GM19238 (cell line): Measurements from ENCODE around the gene MAFG.
"Not testable (repeated sequence)": the region's sequence is repeated elsewhere in the genome, so short reads cannot be mapped to it uniquely, and the experiment has no call there.

ENCODE experiments used
- DNase-seq: peaks from one replicate; pipeline ENCODE4 v3.0.0; 2011; ENCODE audit warnings: low spot score; ENCODE audit not compliant: insufficient read length

MAFG gene

DNA sequence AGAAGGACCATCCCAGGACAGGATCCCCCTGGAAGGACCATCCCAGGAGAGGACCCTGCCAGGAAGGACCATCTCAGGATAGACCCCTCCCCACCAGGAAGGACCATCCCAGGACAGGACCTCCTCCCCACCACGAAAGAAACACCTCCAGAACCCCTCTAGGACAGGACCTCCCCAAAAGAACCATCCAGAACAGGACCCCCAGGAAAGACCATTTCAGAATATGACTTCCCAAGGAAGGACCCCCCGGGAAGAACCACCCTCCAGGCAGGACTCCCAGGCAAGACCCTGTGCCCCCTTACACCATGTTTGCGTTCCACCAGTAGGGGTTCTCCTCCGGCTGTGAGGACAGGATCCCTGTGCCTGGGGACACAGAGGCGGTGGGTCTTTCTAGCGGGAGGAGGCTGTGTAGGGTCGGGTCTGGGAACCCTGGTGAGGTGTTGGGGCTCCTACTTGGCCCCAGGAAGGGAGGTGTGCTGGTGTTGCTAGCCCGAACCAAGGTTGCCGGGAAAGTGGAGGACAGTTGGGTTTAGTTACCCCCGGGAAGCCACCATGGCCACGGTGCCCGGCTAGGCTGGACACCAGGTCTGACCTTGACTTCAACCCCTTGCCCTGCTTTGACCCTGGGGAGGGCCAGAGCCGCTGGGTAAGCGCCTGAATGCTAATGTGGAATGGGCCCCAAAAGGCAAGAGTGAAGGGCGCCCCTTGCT lies 31.3 kb upstream of the MAFG start:
- no peak for DNase-seq

GRCh38 chr17:81957691-81958432 lies 30.3 kb upstream of the MAFG start:
- no peak for DNase-seq

DNA sequence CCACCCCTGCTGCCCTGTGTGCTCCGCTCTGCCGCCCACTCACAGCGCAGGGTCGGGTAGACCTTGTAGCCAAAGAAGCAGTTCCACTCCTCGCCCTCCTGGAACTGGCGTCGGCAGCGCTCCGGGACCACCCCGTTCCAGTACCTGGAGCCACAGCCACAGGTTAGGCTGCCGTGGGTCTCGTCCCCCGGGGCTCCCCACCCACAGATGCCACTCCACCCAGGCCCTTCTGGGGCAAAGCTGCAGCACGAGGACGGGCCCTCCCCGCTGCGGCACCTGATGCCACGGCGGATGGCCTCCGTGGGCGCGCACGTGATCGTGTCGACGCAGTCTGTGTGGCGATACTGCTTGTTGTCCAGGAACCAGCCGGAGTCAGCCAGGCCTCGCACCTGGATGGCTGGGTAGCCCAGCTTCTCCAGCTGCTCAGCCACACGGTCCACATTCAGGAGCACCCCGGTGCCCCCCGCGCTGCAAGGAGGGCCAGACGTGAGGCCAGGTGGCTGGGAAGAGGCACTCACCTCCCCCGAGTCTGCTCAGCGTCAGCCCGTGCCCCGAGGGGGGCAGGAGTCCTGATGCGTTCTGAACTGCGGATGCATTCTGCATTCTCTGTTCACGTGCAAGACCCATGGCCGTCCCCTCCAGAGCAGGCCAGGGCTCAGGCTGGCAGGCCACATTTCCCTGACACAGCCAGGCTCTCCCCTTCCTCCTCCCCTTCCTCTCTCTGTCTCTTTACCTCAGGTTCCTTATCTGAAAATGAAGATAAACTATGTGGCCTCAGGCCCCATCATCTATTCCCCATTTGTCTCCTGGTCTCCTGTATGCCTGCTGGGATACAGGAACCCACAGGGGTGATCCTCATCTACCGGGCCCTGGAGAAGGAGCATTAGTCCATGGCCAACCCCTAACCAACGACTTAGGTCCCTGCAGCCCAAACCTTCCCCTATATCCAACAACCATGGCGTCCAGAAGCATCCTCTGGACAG lies 29.4 kb upstream of the MAFG start:
- DNase-seq = no peak

- no peak for DNase-seq
Measured at GRCh38 chr17:81955756-81956544, 28.4 kb upstream of the MAFG start.

- no peak for DNase-seq
Measured at GRCh38 chr17:81955058-81955681, 27.6 kb upstream of the MAFG start.

DNA sequence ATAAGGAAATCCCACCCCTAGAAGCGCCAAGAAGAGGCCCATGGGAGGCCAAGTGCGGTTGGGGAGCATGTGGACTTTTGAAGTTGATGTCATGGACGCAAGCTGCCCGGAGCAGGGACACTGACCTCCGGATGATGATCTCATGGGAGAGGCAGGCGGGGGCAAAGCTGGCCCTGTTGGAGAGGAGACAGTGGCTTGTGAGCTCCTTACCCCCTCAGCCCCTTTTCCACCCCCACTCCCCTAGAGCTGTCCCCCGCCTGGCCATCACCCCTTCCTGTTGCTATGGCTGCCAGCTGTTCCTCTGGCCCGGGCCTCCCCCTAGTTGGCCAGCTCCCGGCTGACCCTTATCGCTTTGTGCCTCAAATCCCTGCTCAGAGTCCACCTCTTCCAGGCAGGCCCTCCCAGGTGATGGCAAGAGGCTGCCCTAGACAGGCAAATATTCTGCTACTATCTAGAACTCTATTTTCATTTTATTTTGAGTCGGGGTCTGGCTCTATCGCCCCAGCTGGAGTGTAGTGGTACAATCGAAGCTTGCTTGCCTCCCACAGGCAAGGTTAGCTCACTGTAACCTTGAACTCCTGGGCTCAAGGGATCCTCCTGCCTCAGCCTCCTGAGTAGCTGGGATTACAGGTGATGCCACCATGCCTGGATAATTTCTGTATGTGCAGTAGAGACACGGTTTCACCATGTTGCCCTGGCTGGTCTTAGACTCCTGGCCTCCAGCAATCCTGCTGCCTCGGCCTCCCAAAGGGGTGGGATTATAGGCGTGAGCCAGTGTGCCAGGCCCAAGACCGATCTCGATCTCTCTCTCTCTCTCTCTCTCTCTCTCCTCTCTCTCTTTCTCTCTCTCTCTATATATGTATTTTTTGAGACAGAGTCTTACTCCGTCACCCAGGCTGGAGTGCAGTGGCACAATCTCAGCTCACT lies 26.9 kb upstream of the MAFG start:
- no peak for DNase-seq

DNA sequence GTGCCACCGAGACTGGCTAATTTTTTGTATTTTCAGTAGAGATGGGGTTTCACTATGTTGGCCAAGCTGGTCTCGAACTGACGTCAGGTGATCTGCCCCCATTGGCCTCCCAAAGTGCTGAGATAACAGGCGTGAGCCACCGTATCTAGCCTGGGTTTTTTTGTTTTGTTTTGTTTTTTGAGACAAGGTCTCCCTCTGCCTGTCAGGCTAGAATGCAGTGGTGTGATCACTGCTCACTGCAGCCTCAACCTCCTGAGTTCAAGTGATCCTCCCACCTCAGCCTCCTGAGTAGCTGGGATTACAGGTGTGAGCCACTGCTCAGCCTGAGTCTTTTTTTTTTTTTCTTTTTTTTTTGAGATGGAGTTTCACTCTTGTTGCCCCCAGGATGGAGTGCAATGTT lies 25.9 kb upstream of the MAFG start:
- DNase-seq = not testable (repeated sequence)

- DNase-seq = no peak
Measured at GRCh38 chr17:81952792-81953228, 25.3 kb upstream of the MAFG start.

GRCh38 chr17:81951785-81952684 lies 24.5 kb upstream of the MAFG start:
- DNase-seq = no peak

DNA sequence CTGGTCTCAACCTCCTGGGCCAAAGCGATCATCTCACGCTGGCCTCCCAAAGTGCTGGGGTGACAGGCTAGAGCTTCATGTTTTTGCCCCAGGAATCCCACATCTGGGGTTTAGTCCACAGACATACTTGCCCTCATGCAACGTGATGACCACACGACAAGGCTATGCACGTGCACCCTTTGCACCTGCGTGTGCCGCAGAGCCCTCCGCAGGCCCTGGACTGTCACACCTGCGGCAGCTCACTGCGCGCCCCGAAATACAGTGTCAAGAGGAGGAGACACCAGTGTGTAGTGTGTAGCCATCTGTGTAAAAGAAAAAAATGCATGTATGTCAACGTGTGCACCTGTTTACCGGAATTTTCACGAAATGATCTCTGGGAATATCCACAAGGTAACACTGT lies 23.0 kb upstream of the MAFG start:
- DNase-seq = no peak

DNA sequence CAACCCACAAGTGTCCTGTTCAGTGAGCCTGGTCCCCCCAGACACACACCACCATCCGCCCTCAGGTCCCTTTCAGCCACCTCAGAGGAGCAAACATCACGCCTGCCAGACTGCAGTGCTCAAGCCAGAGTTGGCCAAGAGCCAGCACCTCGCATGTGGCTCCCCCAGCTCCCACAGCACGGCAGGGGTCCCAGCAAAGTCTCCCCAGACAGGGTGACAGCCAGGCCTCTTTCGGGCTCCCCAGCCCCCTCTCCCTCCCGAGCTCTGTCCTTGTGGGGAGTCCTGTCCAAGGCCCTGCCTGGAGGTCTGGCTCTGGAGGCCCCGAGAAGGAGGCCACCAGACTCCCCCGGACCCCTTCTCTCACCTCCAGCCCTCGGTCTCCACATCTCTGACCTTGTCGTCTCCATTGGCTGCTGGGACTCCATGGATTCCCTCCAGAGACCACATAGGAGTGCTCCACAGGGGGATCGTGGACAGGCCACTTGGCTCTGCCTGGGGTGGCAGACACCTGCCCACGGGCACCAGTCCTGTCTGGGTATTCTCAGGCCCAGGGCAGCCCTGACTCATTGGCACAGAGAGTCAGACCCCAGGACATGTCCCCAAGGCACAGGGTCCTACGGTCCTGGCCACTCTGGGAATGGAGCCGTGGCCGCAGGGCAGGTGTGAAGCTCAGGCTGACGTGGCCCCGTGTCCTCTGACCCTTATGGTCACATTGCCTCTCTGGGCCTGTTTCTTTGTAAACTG lies 21.3 kb upstream of the MAFG start:
- no peak for DNase-seq

GRCh38 chr17:81947189-81947588 lies 19.7 kb upstream of the MAFG start, which contains the start of gene MYADML2:
TSS of gene MYADML2 (minus strand) at chr17:81947233. CDS start at chr17:81941741, 5,492 bp downstream.
- DNase-seq = no peak

- DNase-seq = no peak
Measured at GRCh38 chr17:81944858-81945257, 17.3 kb upstream of the MAFG start.

DNA sequence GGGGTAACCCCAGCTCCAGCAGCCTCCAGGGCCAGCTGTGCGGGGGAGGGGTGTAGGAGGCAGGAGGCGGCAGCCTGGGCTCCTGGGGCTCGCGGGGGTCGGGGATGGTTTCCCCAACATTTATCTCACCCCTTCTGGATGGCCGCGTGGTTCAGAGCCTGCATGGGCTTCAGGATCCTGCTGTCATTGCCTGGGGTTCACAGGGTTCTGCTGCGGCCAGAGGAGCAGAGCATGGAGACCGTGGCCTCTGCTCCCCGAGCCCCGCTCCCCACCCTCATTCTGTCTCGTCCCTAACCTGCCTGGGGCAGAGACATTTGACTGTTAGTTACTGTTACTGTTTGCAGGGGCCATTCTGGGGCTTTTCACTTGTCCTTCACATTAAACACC lies 14.6 kb upstream of the MAFG start:
- no peak for DNase-seq

DNA sequence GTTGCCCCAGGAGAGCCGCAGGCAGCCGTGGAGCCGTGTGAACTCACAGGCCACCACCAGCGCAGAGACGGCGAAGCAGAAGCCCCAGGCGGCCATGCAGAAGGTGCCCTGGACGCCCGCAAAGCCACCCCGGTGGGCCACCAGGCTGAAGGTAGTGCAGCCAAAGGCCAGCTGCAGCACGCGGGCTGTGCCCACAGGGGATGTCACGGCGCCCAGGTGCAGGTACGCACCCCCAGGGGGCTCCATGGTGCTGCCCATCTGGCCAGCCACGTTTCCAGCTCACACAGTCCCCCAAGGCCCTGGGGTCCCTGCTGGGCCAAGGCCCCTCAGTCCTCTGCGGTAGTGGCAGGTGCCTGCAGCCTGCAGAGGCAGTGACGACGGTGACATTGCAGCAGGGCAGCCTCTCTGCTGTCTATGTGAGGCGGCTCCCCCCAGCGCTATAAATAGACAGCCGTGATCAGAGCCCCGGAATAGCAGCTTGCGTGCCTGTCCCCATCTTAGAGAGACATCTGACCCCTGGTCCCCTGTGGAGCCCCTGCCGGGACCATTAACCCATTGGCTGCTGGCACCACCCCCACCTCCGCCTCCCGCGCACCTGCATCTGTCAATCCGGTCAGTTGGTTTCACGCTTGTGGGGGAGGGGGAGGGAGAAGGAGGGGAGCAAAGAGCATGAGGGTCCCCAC lies 14.1 kb upstream of the MAFG start:
- no peak for DNase-seq

DNA sequence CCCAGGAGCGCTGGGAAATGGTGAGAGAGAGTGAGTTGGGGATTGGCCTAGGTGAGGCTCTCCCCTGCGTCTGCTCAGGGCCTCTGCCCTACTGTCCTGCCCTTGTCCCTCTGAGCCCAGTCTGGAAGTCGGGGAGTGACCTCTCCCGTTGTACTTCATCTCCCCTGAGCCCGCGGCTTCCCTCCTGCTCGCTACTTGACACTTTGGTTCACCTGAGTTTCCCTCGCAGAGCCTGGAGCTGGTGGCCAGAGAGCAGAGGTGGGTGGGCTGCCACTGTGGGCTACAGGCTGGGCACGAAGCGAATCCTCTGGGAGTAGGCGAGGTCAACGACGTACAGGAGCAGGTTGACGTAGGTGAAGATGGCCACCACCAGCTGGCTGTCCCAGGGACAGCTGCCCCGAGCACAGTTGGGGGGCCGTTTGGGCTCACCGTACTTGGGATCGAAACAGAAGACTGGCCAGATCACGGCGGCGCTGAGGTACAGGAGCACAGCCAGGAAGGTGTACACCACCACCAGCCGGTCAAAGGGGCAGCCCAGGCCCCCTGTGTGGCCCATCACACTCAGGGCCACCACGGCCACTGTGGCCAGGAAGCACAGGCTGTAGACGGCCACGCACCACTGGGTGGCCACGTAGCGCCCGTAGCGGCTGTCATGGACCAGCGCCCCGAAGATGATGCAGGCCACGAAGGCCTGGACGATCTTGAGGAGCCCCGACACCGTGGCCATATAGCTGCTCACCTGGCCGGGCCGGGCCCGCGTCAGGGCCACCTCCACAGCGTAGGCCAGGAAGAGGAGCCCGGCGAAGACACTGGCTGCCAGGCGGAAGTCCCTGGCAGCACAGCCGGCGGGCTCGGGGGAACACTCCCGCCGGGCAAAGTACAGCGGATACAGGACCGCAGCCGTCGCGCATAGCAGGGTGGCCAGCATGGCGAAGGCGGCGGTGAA lies 13.3 kb upstream of the MAFG start:
- DNase-seq = no peak
